Activated T-cell treated with anti-CD3 and anti-CD28 coated beads for 4 hours (primary cell): Measurements from ENCODE around the gene PAEP.

ENCODE experiments used
- DNase-seq: peaks from one replicate; pipeline ENCODE4 v3.0.0-alpha.2; 2020

The PAEP gene

DNA sequence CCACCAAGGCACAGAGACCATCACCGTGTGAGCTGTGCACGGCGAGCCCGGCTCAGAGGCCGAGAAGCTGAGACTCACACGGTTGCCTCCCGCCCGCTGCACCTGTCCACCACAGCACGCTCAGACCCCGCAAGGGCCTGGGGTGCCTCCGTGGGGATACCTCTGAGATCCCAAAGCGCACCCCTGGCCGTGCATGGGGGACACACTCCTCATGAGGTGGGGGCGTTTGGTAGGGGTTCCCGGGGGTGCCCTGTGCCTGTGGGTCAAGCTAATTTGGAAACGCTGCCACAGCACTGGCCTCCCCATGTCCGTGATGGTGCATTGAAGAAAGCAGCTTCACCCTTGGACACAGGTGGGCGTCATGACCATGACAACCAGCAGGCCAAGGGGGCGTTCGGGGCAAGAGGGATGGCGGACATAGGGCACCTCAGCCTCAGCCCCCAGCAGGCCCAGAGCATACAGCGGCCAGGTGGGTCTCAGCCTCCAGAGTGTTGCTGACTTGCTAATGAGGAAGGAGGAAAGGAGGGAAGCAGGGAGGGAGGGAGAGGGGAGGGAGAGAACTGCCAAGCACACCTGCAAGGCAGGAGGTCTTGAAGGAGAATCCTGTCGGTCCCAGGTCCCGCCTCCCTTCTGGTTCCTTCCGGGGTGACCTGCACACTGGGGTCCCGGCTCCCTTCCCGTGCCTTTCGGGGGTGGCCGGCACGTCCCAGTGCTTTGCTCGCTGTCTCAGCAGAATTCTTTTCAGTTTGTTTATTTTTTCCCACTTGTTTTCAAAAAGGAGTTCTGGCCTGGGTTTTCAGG is 43.1 kb downstream of the PAEP start:
- DNase-seq = no peak

- no peak for DNase-seq
These were observed 43.8 kb downstream of the PAEP start for GRCh38 chr9:135605238-135605781.

GRCh38 chr9:135606885-135607259 is 45.3 kb downstream of the PAEP start:
- DNase-seq = no peak

DNA sequence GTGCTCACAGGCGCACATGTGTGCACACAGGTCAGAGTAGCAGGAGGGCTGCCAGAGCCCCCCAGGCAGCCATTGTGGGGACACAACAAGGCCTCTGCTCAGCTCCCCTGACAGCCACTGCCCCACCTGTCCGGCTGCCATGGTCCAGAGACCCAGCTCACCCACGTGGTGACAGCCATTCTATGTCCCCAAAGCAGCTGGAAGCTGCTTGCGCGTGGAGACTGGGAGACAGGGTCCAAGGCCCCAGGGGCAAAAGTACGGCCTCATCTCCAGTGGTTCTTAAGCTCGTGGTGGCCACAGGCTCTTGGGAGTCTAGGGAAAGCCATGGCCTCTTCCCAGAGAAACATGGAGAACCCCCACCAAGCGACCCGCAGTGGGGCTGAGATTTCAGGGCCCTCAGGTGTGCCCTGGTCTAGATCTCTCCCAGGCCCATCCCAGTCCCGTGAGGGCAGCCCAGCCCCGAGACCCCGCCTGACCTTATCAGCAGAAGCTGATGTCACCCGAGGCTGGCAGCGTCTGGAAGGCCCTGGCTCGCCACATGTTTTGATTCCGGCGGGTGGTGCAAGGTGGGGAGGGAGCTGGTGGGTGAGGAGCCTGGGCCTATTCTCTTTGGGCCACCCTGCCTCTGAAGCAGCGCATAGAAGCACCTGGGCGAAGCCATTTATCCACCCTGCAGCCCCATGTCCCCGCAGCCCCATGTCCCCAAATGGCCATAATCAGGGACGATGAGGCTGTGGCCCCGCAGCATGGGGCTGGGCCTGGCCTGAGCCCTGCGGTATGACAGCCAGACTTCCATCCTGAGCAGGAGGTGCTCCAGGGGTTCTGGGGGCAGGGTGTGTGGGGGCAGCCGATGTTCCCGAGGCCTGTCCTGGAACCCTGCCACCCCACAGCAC is 46.1 kb downstream of the PAEP start:
- DNase-seq = no peak

- DNase-seq = no peak
These were observed 46.9 kb downstream of the PAEP start for GRCh38 chr9:135608294-135608998.

DNA sequence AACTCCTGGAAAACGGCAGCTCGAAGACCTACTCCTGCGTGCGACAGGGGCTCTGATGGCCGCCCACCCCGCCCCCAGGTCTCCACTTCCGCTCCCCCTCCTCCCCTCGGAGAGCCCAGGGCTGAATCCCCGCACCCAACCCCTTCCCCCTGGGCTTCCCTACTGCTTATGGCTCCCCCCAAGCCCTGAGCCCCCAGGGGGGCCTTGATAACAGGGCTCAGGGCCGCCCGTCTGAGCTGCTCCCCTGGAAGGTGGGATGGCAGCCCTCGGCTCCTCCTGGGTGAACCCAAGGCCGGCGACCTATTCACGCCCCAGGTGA is 47.4 kb downstream of the PAEP start:
- no peak for DNase-seq

DNA sequence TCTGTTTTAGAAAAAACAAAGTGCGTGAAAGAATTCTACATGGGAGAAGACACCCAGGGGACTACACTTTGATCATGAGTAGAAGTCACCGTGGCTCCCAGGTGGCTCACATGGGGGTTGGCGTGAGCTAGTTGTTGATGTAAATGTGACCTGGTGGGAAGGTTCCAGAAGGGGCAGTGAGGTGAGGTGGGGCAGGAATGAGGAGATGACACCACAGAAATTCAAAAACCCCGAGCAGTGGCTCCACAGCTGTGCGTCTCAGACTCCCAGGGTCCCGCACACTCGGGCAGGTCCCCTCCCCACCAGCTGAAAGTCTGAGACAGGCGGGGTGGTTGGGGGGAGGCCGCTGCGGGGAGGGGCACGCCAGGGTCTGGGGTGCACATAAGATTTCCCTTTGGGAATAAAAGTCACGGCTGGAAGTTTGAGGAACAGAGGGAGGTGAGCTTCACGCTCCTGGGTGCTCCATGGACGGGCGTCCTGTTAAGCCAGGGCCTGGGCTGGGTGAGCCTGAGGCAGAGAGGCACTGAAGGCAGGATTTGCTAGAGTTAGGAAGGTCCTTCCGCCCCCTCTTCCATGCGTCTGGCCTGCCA is 47.9 kb downstream of the PAEP start:
- no peak for DNase-seq

DNA sequence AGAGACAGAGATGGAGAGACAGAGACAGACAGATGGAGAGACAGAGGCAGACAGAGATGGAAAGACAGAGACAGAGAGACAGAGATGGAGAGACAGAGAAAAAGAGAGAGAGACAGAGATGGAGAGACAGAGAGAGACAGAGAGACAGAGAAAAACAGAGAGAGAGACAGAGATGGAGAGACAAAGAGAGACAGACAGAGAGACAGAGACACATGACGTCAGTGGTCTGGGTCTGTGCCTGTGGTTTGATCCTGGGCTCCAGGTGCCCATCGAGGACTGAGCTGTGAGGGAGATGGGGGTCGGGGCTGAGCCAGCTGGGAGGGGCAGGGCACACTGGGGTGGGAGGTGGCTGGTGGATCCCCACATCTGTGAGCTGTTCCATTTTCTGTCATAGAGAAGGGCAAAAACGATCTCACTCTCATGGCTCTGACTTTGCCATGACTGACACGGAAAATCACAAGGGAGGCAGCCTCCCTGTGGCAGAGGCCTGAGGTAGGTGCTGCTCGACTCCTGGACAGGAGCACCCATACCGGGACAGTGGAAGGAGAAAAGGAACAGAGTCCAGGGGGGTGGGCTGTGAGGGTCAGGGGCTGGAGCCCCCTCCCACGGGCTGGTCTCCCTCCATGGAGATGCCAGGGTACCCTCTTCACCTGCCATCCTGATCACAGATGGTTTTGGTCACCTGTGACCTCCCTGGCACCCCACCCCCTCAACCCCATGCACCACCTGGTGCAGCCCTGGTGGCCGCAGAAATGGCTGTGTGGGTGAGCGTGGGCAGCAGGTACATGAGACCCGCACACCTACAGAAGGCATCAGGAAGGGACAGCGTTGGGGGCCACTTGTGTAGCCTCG is 49.0 kb downstream of the PAEP start:
- no peak for DNase-seq

DNA sequence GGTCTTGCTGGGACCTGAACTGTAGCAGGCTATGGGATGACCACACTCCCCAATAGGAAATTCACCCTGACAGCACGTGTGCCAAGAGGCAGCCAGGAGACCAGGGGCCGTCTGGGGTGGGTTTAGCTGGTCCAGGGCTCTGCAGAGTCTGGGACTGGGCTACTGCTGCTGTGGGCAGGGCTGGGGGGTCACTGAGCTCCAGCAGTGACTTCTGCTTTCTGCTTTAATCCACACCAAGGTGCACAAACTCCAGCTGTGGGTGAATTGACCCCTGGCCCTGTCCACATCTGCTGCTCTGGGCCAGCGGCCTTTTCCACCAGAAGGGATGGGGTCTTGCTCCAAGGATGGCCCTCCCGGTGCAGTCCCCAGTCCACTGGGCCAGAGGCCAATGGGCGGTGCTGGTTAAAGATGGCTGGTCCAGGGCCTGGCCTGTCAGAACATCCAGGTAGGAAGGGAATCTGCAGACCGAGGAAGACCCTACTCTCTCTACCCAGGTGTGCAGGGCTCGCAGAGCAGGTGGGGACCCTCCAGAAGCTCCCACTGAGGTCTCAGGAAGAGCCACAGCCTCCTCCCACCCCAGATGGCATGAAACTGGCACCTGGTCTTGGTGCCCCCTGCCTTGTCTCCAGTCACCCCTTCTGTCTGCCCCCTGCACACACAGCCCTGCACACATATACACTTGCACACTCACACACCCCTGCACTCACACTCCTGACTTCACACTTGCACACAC is 49.8 kb downstream of the PAEP start:
- DNase-seq = no peak

DNA sequence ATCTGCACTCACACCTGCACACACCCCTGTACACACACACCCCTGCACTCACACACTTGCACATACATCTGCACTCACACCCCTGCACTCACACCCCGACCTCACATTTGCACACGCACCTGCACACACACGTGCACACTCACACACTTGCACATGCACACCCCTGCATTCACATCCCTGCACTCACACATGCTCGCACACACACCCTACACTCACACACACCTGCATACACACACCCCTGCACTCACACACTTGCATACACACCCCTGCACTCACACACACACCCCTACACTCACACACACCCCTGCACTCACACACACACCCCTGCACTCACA is 50.3 kb downstream of the PAEP start:
- DNase-seq = no peak

- DNase-seq = no peak
These were observed 50.9 kb downstream of the PAEP start for GRCh38 chr9:135612437-135612836.

- no peak for DNase-seq
These were observed 51.7 kb downstream of the PAEP start for GRCh38 chr9:135612981-135613910.

DNA sequence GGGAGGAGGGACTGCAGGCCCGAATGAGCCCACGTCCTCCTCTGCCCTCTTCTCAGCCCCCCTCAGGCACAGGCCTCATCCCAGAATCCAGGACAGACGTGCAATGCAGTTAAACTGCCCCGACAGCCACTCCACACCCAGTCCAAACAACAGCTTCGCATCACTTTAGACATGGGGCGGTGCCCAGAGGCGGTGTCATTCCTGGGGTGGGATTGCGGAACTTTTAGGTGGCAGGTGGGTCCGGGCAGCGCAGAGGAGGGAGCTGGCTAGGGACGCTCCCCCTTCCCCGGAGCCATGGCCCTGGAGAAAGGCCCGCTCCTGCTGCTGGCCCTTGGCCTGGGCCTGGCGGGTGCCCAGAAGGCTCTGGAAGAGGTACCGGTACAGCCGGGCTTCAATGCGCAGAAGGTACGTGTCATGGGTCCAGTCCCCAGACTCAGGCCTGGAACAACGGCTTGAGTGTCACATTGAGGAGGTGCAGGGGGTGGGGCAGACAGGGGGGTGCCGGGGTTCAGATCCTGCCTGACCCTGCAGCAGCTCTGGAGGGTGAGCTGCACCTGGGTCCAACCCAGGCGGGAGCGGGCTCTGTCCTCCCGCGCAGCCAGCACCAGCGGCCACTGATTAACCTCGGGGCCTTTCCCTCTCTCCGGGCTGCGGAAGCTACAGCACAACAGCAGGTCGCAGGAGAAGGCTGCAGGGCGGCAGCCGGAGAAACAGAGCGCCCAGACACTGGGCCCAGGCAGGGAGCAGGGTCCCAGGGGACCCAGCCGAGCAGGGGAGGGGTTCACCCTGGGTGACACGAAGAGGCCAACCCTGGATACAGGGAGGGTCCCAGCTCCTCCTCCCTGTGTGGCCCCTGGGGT is 52.6 kb downstream of the PAEP start:
- DNase-seq = no peak

DNA sequence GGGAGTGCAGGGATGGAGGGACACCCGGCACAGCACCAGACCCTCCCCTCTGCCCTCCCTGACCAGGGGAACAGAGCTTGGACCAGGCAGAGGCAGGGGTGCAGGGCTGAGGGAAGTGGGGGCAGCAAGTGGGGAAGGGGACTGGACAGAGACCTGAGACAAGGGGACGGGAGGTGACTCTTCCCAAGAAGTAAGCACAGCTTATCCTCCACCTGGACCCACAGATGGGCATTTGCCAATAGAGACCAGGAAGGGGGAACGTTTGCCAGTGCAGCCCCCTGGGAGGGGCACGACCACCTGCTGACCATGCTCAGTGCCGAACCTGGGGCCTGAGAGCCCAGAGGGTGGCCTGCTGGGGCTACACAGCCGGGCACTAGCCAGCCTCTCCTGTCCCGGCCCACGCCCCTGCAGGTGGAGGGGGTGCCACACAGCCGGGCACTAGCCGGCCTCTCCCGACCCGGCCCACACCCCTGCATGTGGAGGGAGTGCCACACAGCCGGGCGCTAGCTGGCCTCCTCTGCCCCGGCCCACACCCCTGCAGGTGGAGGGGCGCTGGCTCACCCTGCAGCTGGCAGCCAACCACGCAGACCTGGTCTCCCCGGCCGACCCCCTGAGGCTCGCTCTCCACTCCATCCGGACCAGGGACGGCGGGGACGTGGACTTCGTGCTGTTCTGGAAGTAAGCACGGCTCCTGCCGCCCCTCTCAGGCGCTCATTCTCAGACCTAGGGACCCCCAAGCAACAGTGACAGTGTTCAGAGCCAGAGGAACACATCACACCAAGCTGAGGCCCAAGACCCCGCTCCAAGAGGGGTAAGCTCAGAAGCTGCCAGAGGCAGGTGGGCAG is 53.5 kb downstream of the PAEP start:
- DNase-seq = no peak

- DNase-seq = no peak
These were observed 54.4 kb downstream of the PAEP start for GRCh38 chr9:135615666-135616618.
